Keratinocyte (primary cell): Measurements from ENCODE around the gene ANKRD40. TPM values are rescaled to one million over a fixed set of nuclear protein-coding genes. Genes with fewer than 3 reads are reported as not detected.

ENCODE experiments used
- DNase-seq: peaks from one replicate; pipeline ENCODE4 v3.0.0-alpha.2; 2011; ENCODE audit warnings: low read depth, missing footprints, low spot score
- FAIRE-seq: peaks from 2 replicates; lab custom pipeline; 2011; peaks lifted over from hg19 to GRCh38; lab: Jason Lieb, UNC
- H2AFZ ChIP-seq: 2 replicates; pipeline ENCODE4 v1.6.0; 2012; ENCODE audit warnings: low read length, control low read depth, inconsistent platforms; ENCODE audit not compliant: control insufficient read depth
- H3K27ac ChIP-seq: 2 replicates; pipeline ENCODE4 v1.5.1; 2011; ENCODE audit warnings: low read length; ENCODE audit not compliant: control insufficient read depth, insufficient read depth
- H3K27me3 ChIP-seq: 3 replicates; pipeline ENCODE4 v1.6.0; 2011; ENCODE audit warnings: low read length; ENCODE audit not compliant: control insufficient read depth, insufficient read depth; ENCODE audit errors: extremely low read depth
- H3K36me3 ChIP-seq, 2 experiments: 2 replicates in 1 of 2; 3 replicates in 1 of 2; pipeline ENCODE4 v1.5.1; 2011; ENCODE audit warnings: low read length in 2 of 2, mild to moderate bottlenecking in 1 of 2; ENCODE audit not compliant: control insufficient read depth in 2 of 2, insufficient read depth in 2 of 2; ENCODE audit errors: extremely low read depth in 1 of 2
- H3K4me1 ChIP-seq: 3 replicates; pipeline ENCODE4 v1.5.1; 2011; ENCODE audit warnings: low read length; ENCODE audit not compliant: control insufficient read depth, insufficient read depth; ENCODE audit errors: extremely low read depth
- H3K4me2 ChIP-seq: 3 replicates; pipeline ENCODE4 v1.6.0; 2011; ENCODE audit warnings: low read depth, low read length; ENCODE audit not compliant: control insufficient read depth, insufficient read depth; ENCODE audit errors: extremely low read depth
- H3K4me3 ChIP-seq, 3 experiments: fragments of 200-600 bp in 1 of 3; sonication (generic) in 1 of 3; 2 replicates in 2 of 3; 3 replicates in 1 of 3; pipeline ENCODE4 v1.5.1; 2011 to 2016; ENCODE audit warnings: low read length in 3 of 3, mild to moderate bottlenecking in 3 of 3, control low read depth in 2 of 3, inconsistent platforms in 1 of 3, low read depth in 1 of 3, mixed read lengths in 1 of 3, mixed run types in 1 of 3, moderate library complexity in 1 of 3; ENCODE audit not compliant: control insufficient read depth in 2 of 3, insufficient read depth in 2 of 3; ENCODE audit errors: extremely low read depth in 1 of 3
- H3K79me2 ChIP-seq: 2 replicates; pipeline ENCODE4 v1.6.0; 2012; ENCODE audit warnings: low read length; ENCODE audit not compliant: control insufficient read depth, insufficient read depth
- H3K9ac ChIP-seq: 3 replicates; pipeline ENCODE4 v1.6.0; 2011; ENCODE audit warnings: low read length; ENCODE audit not compliant: control insufficient read depth, insufficient read depth; ENCODE audit errors: extremely low read depth
- H3K9me1 ChIP-seq: 3 replicates; pipeline ENCODE4 v1.6.0; 2011; ENCODE audit warnings: low read length; ENCODE audit not compliant: control insufficient read depth, insufficient read depth; ENCODE audit errors: extremely low read depth
- H3K9me3 ChIP-seq: 2 replicates; pipeline ENCODE4 v1.5.1; 2012; ENCODE audit warnings: low read depth, low read length; ENCODE audit not compliant: control insufficient read depth
- H4K20me1 ChIP-seq: 3 replicates; pipeline ENCODE4 v1.6.0; 2011; ENCODE audit warnings: low read length; ENCODE audit not compliant: control insufficient read depth, insufficient read depth; ENCODE audit errors: extremely low read depth
- EZH2 ChIP-seq: IDR thresholded peaks from one replicate; pipeline ENCODE4 v1.6.1; 2012; ENCODE audit warnings: inconsistent platforms, mild to moderate bottlenecking, low read length, moderate library complexity
- dilution Hi-C: fragments of 300-500 bp; cut with MboI; formaldehyde crosslinking; loops from one replicate; pipeline ENCODE4 v1.7.0; 2020; ENCODE audit warnings: low sequenced_read_pairs; ENCODE audit not compliant: extremely low pct_ligation_motif_present
- polyA plus RNA-seq, 5 experiments: library from polyadenylated mRNA; depleted of rRNA in 3 of 5; stranded (reverse) in 3 of 5; stranded (forward) in 1 of 5; unstranded in 1 of 5; fragments of >200 nt; gene quantifications; 1 replicate in 1 of 5; 2 replicates in 3 of 5; 3 replicates in 1 of 5; pipeline versions ENCODE4 v1.2.1 to v1.2.3, GENCODE V29; 2011 to 2012; ENCODE audit warnings: missing spikeins in 2 of 5, low read depth in 1 of 5, low replicate concordance in 1 of 5
- small RNA-seq, 3 experiments: library from RNA; depleted of rRNA; stranded (forward); fragments of <200 nt; gene quantifications; one replicate each; pipeline ENCODE3, GENCODE V24; 2012; ENCODE audit warnings: low read depth in 3 of 3, low replicate concordance in 1 of 3; ENCODE audit not compliant: insufficient read length in 3 of 3
- TF ChIP-seq, protein P1 (sequence below), 3 experiments: IDR thresholded peaks in 1 of 3; conservative IDR thresholded peaks in 1 of 3; optimal IDR thresholded peaks in 1 of 3; 2 replicates in 2 of 3; 3 replicates in 1 of 3; pipeline versions ENCODE3 to v1.5.1; 2011; ENCODE audit warnings: low read length in 3 of 3, mild to moderate bottlenecking in 3 of 3, moderate library complexity in 2 of 3, control low read depth in 1 of 3, inconsistent platforms in 1 of 3; ENCODE audit not compliant: insufficient read depth in 2 of 3; ENCODE audit errors: extremely low read depth in 1 of 3

ANKRD40 gene
- polyA plus RNA-seq, 1 donor (not counting 4 experiments of a cell fraction or from before 2014, with no cell fraction given) = 32.7 TPM

DNA sequence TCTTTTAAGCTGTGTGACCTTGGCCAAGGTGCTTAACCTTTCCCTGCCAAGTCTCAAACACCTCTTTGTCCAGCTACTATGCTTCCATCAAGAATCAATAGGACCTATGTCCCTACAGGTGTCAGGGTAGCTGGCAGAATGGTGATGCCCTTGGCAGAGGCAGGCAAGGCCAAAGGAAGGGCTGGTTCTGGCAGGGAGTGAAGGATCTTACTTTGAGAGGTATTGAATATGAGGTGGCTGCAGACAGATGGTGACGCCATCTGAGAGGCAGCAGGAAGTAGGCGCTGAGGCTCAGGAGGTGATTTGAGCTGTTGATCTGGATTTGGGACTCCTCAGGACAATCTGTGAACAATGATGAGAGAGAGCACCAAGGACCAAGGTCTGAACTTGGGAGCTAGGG, 60.5 kb downstream of the ANKRD40 start:
- no peak overlapping the region for H3K27ac ChIP-seq
- no peaks in the 10 kb centered on the region for H3K9me3 ChIP-seq
- FAIRE-seq (no peak), DNase-seq (no peak)
- peaks cover 18% of the 10 kb centered on the region for H3K79me2 ChIP-seq
- no peaks in the 10 kb centered on the region for H3K27me3 ChIP-seq
- H4K20me1 ChIP-seq = no peaks in the 10 kb centered on the region
- peaks cover 16% of the 10 kb centered on the region for H3K4me1 ChIP-seq
- H3K4me3 ChIP-seq = no peak overlapping the region
- no peaks in the 10 kb centered on the region for H3K9me1 ChIP-seq
- dilution Hi-C loops = no loop called here
- peaks cover 1 to 6% of the 10 kb centered on the region in 2 experiments for H3K36me3 ChIP-seq
- TF ChIP-seq, protein P1, sequence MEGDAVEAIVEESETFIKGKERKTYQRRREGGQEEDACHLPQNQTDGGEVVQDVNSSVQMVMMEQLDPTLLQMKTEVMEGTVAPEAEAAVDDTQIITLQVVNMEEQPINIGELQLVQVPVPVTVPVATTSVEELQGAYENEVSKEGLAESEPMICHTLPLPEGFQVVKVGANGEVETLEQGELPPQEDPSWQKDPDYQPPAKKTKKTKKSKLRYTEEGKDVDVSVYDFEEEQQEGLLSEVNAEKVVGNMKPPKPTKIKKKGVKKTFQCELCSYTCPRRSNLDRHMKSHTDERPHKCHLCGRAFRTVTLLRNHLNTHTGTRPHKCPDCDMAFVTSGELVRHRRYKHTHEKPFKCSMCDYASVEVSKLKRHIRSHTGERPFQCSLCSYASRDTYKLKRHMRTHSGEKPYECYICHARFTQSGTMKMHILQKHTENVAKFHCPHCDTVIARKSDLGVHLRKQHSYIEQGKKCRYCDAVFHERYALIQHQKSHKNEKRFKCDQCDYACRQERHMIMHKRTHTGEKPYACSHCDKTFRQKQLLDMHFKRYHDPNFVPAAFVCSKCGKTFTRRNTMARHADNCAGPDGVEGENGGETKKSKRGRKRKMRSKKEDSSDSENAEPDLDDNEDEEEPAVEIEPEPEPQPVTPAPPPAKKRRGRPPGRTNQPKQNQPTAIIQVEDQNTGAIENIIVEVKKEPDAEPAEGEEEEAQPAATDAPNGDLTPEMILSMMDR (optimal IDR thresholded peaks at IDR 0.05 in 1 of 3, IDR thresholded peaks at IDR 0.05 in 1 of 3, conservative IDR thresholded peaks at IDR 0.05 in 1 of 3; ENCODE audit: extremely low read depth in 1 of 3, insufficient read depth in 2 of 3, low read length in 3 of 3) = no peak
- TF ChIP-seq EZH2 = no peak
- no peak overlapping the region for H2AFZ ChIP-seq
- H3K9ac ChIP-seq = no peak overlapping the region
- no peak overlapping the region for H3K4me2 ChIP-seq

DNA sequence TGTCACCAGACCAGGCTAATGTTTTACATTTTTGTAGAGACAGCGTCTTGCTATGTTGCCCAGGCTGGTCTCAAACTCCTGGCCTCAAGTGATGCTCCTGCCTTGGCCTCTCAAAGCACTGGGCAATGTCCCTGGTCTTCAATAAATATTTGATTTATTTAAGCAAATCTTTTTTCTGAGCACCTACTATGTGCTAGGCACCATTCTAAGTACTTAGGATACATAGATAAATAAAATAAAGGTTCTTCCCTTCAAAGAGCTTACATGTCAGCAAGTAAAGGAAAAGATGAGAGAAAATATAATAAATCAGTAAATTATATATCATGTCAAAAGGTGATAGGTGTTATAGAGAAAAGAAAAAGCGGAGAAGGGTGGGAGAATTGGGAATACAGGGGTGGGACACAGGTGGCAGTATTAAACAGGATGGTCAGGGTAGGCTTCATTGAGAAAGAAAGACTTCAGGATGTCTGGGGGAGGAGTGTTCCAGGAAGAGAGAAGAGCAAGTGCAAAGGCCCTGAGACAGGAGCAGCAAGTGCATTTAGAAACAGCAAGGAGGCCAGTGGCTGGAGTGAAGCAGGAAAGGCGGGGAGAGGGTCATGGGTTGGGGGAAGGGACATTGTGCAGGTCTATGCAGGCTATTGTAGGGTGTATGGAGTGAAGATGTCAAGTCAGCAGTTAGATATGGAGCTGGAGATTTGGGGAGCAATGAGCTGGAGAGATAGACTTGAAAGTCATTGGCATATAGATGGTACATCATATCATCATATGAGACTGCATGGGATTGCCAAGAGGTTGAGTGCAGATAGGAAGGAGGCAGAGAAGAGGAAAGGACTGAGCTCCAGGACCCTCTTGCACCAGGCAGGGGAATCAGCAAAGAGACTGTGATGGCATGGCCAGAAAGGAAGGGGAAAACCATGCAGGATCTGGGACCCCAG, 61.7 kb downstream of the ANKRD40 start:
- no peaks in the 10 kb centered on the region for H3K9me1 ChIP-seq
- no peak overlapping the region for H2AFZ ChIP-seq
- no peaks in the 10 kb centered on the region for H3K9me3 ChIP-seq
- H3K9ac ChIP-seq = no peak overlapping the region
- H3K27ac ChIP-seq = no peak overlapping the region
- peaks cover 26% of the 10 kb centered on the region for H3K79me2 ChIP-seq
- TF ChIP-seq, protein P1 (optimal IDR thresholded peaks at IDR 0.05 in 1 of 3, IDR thresholded peaks at IDR 0.05 in 1 of 3, conservative IDR thresholded peaks at IDR 0.05 in 1 of 3; ENCODE audit: extremely low read depth in 1 of 3, insufficient read depth in 2 of 3, low read length in 3 of 3) = no peak
- H3K4me3 ChIP-seq = no peak overlapping the region
- dilution Hi-C loops = no loop called here
- FAIRE-seq (no peak), DNase-seq (no peak)
- peaks cover 1 to 15% of the 10 kb centered on the region in 2 experiments for H3K36me3 ChIP-seq
- H3K27me3 ChIP-seq = no peaks in the 10 kb centered on the region
- no peaks in the 10 kb centered on the region for H4K20me1 ChIP-seq
- peaks cover 26% of the 10 kb centered on the region for H3K4me1 ChIP-seq
- H3K4me2 ChIP-seq = no peak overlapping the region

Small RNA genes within 50 kb of the gene (small RNA-seq; reads per million reads assigned to genes)
- gene RF00019 = 0 reads per million in 3 experiments

Other genes with a start within 250 kb of the ANKRD40 start
- not detected in 3 replicates for gene CHAD, start 239.0 kb downstream of the ANKRD40 start, polyA plus RNA-seq
- 25.5 to 28.5 TPM (median 28.2 TPM) in 3 replicates for gene RSAD1, start 229.1 kb downstream of the ANKRD40 start, polyA plus RNA-seq
- 5.1 to 9.5 TPM (median 9.0 TPM) in 3 replicates for gene MYCBPAP, start 199.5 kb downstream of the ANKRD40 start, polyA plus RNA-seq
- 50.7 to 155 TPM (median 66.7 TPM) in 3 replicates for gene EPN3, start 175.2 kb downstream of the ANKRD40 start, polyA plus RNA-seq
- gene SPATA20, start 160.7 kb downstream of the ANKRD40 start, polyA plus RNA-seq = 17.2 to 30.4 TPM (median 21.3 TPM) in 3 replicates
- gene CACNA1G, start 147.2 kb downstream of the ANKRD40 start, polyA plus RNA-seq = 0.06 to 0.09 TPM (median 0.07 TPM) in 3 replicates
- 39.6 to 61.6 TPM (median 41.7 TPM) in 3 replicates for gene ABCC3, start 73.0 kb downstream of the ANKRD40 start, polyA plus RNA-seq
- 47.8 to 92.4 TPM (median 53.3 TPM) in 3 replicates for gene LUC7L3, start 11.7 kb upstream of the ANKRD40 start, polyA plus RNA-seq
- not detected in 3 replicates for gene ANKRD40CL, start 59.6 kb upstream of the ANKRD40 start, polyA plus RNA-seq
- not detected in 3 replicates for gene WFIKKN2, start 127.7 kb upstream of the ANKRD40 start, polyA plus RNA-seq
- 59.5 to 73.3 TPM (median 64.4 TPM) in 3 replicates for gene TOB1, start 158.4 kb upstream of the ANKRD40 start, polyA plus RNA-seq